Fibroblast of peridontal ligament (primary cell): ENCODE measurements around the gene PRR33.
"Not testable (repeated sequence)": the region's sequence is repeated elsewhere in the genome, so short reads cannot be mapped to it uniquely, and the experiment has no call there.

Experiments used
- DNase-seq: peaks from one replicate; pipeline ENCODE4 v3.0.0-alpha.2; 2010; ENCODE audit errors: extremely low read depth

The PRR33 gene

DNA sequence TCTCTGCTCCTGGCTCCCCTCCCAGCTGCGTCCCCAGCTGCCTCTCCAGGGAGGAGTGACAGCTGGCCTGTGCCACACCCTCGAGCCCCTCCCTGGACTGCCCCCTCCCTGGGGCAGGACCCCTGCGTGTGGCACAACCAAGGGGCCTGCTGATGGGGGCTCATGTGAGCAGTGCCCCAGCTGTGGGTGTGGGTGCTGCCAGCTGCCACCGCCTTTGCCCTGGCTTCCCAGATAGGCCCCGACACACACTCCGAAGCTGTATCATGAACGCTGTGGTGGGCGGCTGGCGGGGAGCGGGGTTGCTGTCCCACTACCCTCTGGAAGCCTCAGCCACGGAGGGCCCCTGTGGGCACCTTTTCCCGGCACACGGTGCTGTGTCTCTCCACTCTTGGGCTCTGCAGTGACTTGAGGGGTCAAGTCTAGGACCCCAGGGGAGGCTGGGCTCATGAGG, 15.8 kb downstream of the PRR33 start:
- not testable (repeated sequence) for DNase-seq

DNA sequence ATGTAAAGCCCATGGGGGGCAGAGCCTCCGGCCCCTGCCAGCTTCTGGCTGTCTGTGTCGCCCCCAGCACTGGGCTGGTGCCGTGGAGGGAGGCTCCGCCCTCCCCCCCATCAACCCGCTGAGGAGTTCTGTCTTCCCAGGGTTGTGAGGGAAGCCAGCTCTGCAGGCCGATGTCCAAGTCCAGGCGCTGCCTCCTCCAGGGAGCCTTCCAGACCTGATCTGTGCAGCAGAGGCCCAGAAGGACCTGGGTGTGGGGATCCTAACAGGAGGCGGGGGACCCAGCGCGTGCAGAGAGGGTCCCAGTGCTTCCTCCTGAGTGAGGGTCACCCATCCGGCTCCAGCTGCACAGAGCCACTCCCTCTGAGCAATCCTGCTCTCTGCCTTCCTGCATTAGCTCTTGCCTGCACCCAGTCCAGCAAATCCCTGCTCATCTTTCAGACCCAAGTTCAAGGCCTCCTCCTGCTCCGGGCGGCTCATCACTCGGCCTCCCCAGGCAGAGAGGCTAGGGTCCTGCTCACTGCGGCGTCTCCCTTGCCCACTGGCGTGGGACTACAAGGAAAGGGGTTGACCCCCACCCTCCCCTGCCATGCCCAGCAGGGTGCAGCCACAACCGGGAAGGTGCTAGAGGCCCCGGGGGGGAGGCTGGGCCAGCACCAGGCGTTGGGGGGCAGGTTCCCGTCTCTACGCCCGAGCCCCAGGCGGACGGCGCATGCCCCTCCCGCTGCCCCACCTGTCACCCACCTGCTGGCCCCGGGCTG, 16.4 kb downstream of the PRR33 start:
- DNase-seq = no peak

GRCh38 chr11:1874441-1875092, 17.1 kb downstream of the PRR33 start:
- DNase-seq = not testable (repeated sequence)

- DNase-seq = not testable (repeated sequence)
Observed at GRCh38 chr11:1873813-1874150, 17.9 kb downstream of the PRR33 start.

DNA sequence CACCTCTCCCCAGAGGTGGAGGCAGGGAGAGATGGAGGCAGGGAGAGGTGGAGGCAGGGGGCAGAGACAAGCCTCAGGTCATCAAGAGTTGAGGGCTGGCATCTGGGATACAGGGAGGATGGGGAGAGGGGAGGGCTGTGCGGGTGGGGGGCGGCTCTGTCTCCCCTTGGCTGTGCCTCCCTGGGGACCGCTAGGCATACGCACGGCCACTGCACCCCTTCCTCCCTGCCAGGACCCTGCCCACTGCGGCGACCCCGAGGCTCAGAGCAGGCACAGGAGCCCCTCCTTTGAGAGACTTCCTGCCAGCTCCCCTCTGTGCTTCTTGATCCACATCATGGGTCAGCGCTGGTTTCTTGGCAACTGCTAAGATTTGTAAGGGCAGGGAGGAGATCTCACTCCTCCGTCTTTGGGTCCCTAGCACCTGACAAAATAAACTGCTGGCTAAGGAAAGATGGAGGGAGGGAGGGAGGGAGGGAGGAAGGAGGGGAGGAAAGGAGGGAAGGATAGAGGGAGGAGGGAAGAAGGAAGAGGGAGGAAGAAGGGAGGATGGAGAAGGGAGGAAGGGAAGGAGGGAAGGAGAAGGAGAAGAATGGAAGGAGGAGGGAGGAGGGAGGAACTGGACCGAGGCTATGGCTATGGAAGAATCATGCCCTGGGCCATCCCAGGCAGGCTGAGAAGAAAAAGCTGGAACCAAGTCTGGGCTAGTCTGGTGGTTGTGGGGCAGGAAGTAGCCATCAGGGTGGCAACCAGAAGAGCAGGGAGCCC, 18.5 kb downstream of the PRR33 start:
- DNase-seq = peak; percentile 59

GRCh38 chr11:1872267-1872985, 19.3 kb downstream of the PRR33 start:
- DNase-seq = no peak

GRCh38 chr11:1871531-1871930, 20.2 kb downstream of the PRR33 start:
- no peak for DNase-seq

DNA sequence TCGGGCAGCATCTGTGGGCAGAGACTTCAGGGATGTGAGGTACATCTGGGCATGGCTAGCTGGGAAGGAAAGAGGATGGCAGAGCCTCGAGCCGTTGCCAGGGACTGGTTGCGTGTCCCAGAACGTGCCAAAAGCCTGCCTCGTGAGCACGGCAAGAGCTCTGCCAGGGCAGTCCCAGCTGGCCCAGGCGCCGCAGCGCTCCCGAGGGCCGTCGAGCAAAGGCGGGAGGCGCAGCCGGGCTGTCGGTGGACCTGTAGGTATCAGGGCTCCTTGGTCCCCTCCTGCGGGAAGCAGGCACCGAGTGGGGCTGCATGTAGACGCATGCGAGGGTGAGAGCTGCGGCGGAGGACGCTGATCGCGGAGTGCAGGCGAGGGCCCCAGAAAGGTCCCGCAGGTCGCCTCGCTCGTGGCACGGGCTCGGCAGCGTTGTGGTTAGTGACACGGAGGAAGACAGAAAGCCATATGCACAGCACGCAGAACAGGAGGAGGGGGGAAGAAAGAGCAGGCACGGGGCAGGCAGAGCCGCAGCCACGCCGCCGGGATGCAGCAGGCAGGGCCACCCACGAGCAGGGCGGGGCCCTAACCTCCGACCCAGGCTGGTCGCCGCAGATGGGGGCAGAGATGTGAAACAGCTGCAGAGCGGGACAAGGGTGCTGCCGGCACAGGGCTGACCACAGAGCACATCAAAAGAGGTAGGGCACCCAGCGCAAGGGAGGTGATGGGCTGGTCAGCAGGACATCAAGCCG, 20.8 kb downstream of the PRR33 start:
- no peak for DNase-seq

DNA sequence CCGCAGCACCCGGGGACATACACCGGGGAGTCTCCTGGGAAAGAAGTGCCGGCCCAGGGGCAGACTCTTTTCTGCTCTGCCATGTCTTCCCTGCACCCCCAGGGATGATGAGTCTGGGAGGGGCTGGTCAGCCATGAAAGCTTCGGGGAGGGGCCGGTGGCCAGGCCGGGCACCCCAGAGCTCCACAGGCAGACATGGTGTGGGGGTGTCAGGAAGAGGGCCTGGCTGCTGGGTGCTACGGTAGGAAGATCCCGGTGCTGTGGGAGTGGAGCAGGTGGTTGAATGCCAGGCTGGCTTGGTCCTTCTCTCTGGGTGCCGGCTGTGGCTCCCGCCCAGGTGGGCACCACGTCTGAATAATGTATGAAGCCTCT, 21.4 kb downstream of the PRR33 start:
- DNase-seq = no peak

- no peak for DNase-seq
Observed at GRCh38 chr11:1869427-1870325, 22.0 kb downstream of the PRR33 start.

GRCh38 chr11:1868636-1869291, 22.9 kb downstream of the PRR33 start:
- no peak for DNase-seq

- no peak for DNase-seq
Observed at GRCh38 chr11:1868056-1868635, 23.5 kb downstream of the PRR33 start.

- DNase-seq = no peak
Observed at GRCh38 chr11:1867381-1867780, 24.3 kb downstream of the PRR33 start.

- DNase-seq = no peak
Observed at GRCh38 chr11:1866776-1867175, 24.9 kb downstream of the PRR33 start.

DNA sequence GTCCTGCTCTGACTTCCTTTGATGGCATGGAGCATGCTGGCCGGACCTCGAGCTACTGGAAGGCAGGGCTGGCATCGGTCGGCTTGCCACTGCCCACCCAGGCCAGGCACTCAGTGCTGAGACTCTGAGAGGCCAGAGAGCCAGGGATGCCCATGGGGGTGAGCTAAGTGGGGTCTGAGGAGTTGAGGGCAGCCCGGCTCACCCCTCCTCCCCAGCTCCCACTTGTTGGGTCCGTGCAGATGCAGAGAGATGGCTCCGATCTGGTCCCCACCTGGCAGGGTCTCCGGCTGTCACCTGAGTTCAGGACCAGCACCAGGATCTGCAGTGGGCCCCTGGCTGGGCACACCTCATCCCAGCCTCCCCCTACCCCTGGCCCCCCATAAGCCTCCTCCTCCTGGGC, 25.5 kb downstream of the PRR33 start:
- no peak for DNase-seq

DNA sequence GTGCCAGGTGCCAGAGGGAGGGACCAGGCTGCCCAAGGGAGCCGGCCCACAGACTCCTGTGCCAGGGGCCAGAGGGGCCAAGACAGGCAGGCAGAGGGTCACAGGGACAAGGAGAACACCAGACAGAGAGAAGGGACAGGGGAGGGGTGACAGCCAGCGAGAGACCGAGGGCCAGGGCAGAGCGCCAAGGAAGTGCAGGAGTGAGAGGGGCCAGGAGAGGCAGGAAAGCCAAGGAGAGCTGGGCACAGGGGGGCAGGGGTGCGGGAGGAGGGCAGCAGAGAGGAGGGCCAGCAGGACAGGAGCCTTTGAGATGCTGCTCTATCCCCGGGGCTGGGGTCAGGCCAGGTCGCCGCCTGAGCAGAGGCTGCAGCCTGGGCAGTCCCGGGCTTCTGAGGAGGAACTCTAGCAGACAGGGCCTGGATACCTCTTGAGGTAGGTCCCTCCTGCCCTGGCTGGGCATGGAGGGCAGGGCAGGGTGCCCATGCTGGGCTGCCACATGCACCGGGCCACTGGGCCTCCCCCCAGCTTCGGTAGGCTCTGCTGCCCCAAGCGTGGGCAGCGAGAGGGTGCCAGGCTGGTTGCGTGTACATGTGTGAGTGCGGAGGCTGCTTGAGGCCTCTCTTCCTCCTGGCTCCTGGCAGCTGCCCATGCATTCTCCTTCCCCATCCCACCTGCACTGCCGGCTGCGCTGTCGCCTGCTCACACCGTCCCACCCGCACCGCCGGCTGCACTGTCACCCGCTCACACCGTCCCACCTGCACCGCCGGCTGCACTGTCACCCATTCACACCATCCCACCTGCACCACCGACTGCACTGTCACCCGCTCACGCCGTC, 26.6 kb downstream of the PRR33 start:
- no peak for DNase-seq

DNA sequence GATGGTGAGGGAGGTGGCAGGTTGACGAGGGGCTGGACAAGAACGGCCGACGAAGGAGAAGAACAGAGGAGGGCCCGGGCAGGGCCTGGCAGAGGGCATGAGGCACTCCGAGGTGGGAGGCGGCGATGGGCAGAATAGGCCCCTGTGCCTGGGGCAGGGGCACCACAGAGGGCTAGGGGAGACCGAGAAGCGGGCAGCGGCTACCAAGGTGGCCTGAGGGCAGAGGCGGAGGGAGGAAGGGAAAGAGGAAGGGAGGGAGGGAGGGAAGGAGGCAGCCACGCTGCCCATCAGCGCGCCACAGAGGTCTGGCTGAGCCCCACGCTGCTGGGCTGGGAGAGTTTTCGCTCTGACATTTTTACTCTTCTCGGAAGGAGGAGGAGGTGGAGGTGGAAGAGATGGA, 27.5 kb downstream of the PRR33 start:
- peak; percentile 17 for DNase-seq

DNA sequence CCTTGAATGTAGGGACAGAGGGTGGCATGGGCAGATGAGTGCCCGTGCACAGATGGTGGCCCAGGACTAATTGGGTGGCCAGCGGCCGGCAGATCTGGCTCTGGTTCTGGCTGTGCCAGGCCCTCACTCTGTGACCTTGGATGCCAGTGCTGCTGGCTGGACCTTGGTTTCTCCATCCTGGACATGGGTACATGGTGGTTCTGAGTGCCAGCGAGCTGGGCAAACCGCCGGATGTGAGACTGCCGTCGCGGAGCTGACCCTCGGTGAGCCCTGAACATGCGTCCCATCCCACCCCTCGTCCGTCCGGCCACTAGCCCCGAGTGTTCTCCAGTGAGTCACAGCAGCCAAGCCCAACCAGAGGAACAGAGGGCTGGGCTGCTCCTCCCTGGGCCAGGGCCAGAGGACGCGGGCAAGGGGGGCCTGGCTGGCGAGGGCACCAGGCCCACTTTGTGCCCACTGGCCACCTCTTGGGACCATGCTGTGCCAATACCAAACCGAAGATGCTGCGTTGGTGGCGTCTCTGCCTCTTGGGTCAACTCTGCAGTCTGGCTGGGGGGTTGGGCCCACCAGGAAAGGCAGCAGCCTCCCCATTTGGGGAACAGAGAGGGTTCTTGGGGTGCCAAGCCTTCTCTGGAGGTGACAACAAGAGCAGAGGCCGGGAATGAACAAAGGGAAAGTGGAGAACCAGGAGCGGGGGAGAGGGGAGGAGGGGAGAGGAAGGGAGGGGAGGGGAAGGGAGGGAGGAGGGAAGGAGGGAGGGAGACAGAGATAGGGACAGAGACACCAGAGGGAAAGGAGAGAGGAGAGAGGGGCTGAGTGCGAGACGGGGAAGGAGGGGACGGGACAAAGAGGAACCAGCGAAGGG, 28.1 kb downstream of the PRR33 start:
- peak; percentile 83 for DNase-seq
